Lower leg skin (tissue), 3 donors: ENCODE data around the gene TEX9.

ENCODE experiments used
- POLR2A ChIP-seq, 2 donors: fragments of 450-650 bp; IDR thresholded peaks; one replicate each; pipeline ENCODE4 v1.6.1; 2016 to 2017; ENCODE audit warnings: antibody characterized with exemption in 2 of 2, mild to moderate bottlenecking in 1 of 2, moderate library complexity in 1 of 2
- TF ChIP-seq, protein P1 (sequence below), 3 donors: fragments of 450-650 bp; IDR thresholded peaks; one replicate each; pipeline ENCODE4 v1.5.1; 2016; ENCODE audit warnings: antibody characterized with exemption in 3 of 3, mild to moderate bottlenecking in 3 of 3, moderate library complexity in 2 of 3

DNA sequence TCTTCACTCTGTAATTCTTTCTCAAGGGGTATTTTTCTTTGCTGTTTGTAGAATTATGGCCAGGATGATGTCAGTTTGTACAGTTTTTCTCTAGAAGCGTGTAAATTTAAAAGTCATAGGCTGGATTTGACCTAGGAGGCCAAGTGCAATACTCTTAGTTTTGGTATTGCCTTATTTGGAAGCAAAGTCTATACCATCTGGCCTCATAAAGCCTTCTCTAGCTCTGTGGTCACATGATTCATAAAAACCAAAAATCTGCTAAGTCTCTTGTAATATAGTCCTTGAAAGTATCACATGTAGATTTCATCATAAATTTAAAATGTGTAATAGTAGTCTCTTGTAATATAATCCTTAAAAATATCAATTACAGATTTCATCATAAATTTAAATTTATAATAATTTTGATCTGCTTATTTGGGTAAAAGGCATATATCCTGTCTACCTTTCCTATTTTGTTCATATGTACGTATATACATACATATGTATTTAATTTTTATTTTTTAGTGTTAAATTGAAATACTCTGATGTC is 25.6 kb downstream of the TEX9 start:
- TF ChIP-seq, protein P1, sequence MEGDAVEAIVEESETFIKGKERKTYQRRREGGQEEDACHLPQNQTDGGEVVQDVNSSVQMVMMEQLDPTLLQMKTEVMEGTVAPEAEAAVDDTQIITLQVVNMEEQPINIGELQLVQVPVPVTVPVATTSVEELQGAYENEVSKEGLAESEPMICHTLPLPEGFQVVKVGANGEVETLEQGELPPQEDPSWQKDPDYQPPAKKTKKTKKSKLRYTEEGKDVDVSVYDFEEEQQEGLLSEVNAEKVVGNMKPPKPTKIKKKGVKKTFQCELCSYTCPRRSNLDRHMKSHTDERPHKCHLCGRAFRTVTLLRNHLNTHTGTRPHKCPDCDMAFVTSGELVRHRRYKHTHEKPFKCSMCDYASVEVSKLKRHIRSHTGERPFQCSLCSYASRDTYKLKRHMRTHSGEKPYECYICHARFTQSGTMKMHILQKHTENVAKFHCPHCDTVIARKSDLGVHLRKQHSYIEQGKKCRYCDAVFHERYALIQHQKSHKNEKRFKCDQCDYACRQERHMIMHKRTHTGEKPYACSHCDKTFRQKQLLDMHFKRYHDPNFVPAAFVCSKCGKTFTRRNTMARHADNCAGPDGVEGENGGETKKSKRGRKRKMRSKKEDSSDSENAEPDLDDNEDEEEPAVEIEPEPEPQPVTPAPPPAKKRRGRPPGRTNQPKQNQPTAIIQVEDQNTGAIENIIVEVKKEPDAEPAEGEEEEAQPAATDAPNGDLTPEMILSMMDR (IDR thresholded peaks at IDR 0.05), result no peak
- TF ChIP-seq POLR2A (IDR thresholded peaks at IDR 0.05), result no peak
